ENCODE data around the gene CCDC148.

DNA sequence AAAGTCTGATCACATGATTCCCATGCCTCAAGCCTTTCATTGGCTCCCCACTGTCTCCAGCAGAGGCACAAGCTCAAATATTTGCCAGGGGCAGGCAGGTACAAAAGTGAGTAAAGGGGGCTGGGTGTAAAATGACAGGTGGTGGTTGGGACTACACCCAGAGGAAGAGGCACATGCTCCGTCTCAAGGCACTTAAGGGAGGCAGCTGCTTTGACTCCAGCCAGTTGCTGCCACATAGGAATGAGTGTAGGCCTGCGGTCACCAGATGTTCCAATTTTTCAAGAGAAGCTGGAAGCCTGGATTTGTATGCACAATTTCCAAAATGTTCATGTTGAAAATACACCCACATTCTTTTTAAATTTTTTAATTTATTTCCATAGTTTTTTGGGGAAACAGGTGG is 190.4 kb downstream of the CCDC148 start:
- TF ChIP-seq NRF1 (conservative IDR thresholded peaks at IDR 0.05; ENCODE audit: low read depth, low read length): no peak
- TF ChIP-seq, protein P1, sequence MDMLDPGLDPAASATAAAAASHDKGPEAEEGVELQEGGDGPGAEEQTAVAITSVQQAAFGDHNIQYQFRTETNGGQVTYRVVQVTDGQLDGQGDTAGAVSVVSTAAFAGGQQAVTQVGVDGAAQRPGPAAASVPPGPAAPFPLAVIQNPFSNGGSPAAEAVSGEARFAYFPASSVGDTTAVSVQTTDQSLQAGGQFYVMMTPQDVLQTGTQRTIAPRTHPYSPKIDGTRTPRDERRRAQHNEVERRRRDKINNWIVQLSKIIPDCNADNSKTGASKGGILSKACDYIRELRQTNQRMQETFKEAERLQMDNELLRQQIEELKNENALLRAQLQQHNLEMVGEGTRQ (IDR thresholded peaks at IDR 0.05; ENCODE audit: borderline replicate concordance, low read depth, low read length): no peak
- TF ChIP-seq, protein P2, sequence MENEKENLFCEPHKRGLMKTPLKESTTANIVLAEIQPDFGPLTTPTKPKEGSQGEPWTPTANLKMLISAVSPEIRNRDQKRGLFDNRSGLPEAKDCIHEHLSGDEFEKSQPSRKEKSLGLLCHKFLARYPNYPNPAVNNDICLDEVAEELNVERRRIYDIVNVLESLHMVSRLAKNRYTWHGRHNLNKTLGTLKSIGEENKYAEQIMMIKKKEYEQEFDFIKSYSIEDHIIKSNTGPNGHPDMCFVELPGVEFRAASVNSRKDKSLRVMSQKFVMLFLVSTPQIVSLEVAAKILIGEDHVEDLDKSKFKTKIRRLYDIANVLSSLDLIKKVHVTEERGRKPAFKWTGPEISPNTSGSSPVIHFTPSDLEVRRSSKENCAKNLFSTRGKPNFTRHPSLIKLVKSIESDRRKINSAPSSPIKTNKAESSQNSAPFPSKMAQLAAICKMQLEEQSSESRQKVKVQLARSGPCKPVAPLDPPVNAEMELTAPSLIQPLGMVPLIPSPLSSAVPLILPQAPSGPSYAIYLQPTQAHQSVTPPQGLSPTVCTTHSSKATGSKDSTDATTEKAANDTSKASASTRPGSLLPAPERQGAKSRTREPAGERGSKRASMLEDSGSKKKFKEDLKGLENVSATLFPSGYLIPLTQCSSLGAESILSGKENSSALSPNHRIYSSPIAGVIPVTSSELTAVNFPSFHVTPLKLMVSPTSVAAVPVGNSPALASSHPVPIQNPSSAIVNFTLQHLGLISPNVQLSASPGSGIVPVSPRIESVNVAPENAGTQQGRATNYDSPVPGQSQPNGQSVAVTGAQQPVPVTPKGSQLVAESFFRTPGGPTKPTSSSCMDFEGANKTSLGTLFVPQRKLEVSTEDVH (IDR thresholded peaks at IDR 0.05; ENCODE audit: low read depth, partially characterized antibody): no peak
